Neural progenitor cell (in vitro differentiated cells): Measurements from ENCODE around the gene FANCC.
"Not testable (repeated sequence)": the region's sequence is repeated elsewhere in the genome, so short reads cannot be mapped to it uniquely, and the experiment has no call there.

Experiments used
- EZH2phosphoT487 ChIP-seq: fragments of 200-600 bp; sonication (generic); IDR thresholded peaks from 2 replicates; pipeline ENCODE4 v1.6.1; 2017; ENCODE audit warnings: antibody characterized with exemption
- TF ChIP-seq, protein P1 (sequence below): fragments of 200-600 bp; sonication (generic); IDR thresholded peaks from 2 replicates; pipeline ENCODE4 v1.5.1; 2017; ENCODE audit warnings: antibody characterized with exemption, mild to moderate bottlenecking

DNA sequence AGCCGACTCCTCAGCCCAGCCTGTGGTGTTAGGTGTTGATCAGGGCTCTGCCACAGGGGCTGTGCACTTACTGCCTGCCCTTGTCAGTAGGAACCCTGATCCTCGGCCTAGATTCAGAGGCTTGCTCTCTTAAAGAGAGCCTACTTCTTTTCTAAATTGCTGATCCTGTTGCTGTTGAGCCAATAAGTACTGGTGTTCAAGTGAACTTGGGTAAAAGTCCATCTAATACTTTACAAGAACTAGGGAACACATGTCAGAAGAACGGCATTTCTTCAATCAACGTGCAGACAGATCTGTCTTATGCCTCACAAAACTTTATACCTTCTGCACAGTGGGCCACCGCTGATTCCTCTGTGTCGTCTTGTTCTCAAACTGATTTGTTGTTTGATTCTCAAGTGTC lies 24.2 kb downstream of the FANCC start:
- not testable (repeated sequence) for TF ChIP-seq EZH2phosphoT487
- TF ChIP-seq, protein P1, sequence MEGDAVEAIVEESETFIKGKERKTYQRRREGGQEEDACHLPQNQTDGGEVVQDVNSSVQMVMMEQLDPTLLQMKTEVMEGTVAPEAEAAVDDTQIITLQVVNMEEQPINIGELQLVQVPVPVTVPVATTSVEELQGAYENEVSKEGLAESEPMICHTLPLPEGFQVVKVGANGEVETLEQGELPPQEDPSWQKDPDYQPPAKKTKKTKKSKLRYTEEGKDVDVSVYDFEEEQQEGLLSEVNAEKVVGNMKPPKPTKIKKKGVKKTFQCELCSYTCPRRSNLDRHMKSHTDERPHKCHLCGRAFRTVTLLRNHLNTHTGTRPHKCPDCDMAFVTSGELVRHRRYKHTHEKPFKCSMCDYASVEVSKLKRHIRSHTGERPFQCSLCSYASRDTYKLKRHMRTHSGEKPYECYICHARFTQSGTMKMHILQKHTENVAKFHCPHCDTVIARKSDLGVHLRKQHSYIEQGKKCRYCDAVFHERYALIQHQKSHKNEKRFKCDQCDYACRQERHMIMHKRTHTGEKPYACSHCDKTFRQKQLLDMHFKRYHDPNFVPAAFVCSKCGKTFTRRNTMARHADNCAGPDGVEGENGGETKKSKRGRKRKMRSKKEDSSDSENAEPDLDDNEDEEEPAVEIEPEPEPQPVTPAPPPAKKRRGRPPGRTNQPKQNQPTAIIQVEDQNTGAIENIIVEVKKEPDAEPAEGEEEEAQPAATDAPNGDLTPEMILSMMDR = not testable (repeated sequence)
